Measurements from ENCODE around the gene VIL1. TPM values are rescaled to one million over a fixed set of nuclear protein-coding genes. Genes with fewer than 3 reads are reported as not detected.

Gene VIL1
- total and polyA plus RNA-seq, 2 of the 13 experiments (the other 11 are each of a cell fraction or from before 2014, with no cell fraction given) = 287 to 301 TPM

GRCh38 chr2:218397820-218398436 is 21.0 kb upstream of the VIL1 start (continued):
- TF ChIP-seq MAFK (conservative IDR thresholded peaks at IDR 0.05 in 1 of 2, IDR thresholded peaks at IDR 0.05 in 1 of 2; ENCODE audit: low read length in 2 of 2) (no peak), ZNF609 (CRISPR knock-in tag; IDR thresholded peaks at IDR 0.05; ENCODE audit: borderline replicate concordance) (peak; percentile 91), ZNF296 (CRISPR knock-in tag; conservative IDR thresholded peaks at IDR 0.05) (peak; percentile 57; the same call in 1 of the 2 replicates), TBL1XR1 (IDR thresholded peaks at IDR 0.05; ENCODE audit: borderline replicate concordance, low read length, partially characterized antibody) (no peak), ISX (CRISPR knock-in tag; conservative IDR thresholded peaks at IDR 0.05) (no peak; the same call in 1 of the 2 replicates), ZC3H4 (CRISPR knock-in tag; IDR thresholded peaks at IDR 0.05; ENCODE audit: borderline replicate concordance) (no peak; the same call in 1 of the 2 replicates), RFX3 (CRISPR knock-in tag; IDR thresholded peaks at IDR 0.05) (no peak), CC2D1A (CRISPR knock-in tag; IDR thresholded peaks at IDR 0.05) (peak; percentile 39; the same call in 1 of the 2 replicates), ZNF205 (CRISPR knock-in tag; IDR thresholded peaks at IDR 0.05) (peak; percentile 67), ZNF790 (CRISPR knock-in tag; IDR thresholded peaks at IDR 0.05; ENCODE audit: borderline replicate concordance) (peak; percentile 51; the same call in 1 of the 2 replicates), ZKSCAN8 (CRISPR knock-in tag; IDR thresholded peaks at IDR 0.05; ENCODE audit: borderline replicate concordance) (peak; percentile 75), ZNF644 (CRISPR knock-in tag; IDR thresholded peaks at IDR 0.05; ENCODE audit: low read depth) (no peak), ZNF407 (CRISPR knock-in tag; IDR thresholded peaks at IDR 0.05; ENCODE audit: not compliant biosample characterization) (peak; percentile 19)

Data from HepG2 (cell line).